Stimulated activated CD4-positive, alpha-beta T cell treated with anti-CD3 and anti-CD28 coated beads, Interleukin-15, amount 100 ng/mL, for 1 hour (primary cell): ENCODE data around the gene KRT26.
"Not testable (repeated sequence)": the region's sequence is repeated elsewhere in the genome, so short reads cannot be mapped to it uniquely, and the experiment has no call there.

Source experiments
- DNase-seq, 2 donors: peaks; one replicate each; pipeline ENCODE4 v3.0.0-alpha.2; 2020; ENCODE audit warnings: low read depth in 1 of 2, low spot score in 1 of 2

The KRT26 gene

GRCh38 chr17:40794466-40794865 lies 22.5 kb upstream of the KRT26 start:
- DNase-seq: no peak

- DNase-seq: no peak
Measured at GRCh38 chr17:40793832-40794231, 21.8 kb upstream of the KRT26 start.

- DNase-seq: no peak
Measured at GRCh38 chr17:40791787-40792436, 19.9 kb upstream of the KRT26 start.

- DNase-seq: no peak
Measured at GRCh38 chr17:40791111-40791510, 19.1 kb upstream of the KRT26 start.

- DNase-seq: no peak
Measured at GRCh38 chr17:40782450-40782849, 10.4 kb upstream of the KRT26 start, which contains the start of gene KRT27. TSS of gene KRT27 (minus strand) at chr17:40782550. CDS start at chr17:40782493, 57 bp downstream.

GRCh38 chr17:40779181-40779909 lies 7.3 kb upstream of the KRT26 start:
- DNase-seq: peak in 1 of 2 donors; percentile 5

- DNase-seq: no peak
Measured at GRCh38 chr17:40778461-40778860, 6.5 kb upstream of the KRT26 start.

GRCh38 chr17:40777971-40778370 lies 6.0 kb upstream of the KRT26 start:
- no peak for DNase-seq

GRCh38 chr17:40777459-40777858 lies 5.5 kb upstream of the KRT26 start:
- no peak for DNase-seq

GRCh38 chr17:40775945-40776344 lies 3.9 kb upstream of the KRT26 start:
- DNase-seq: no peak

GRCh38 chr17:40765657-40766056 lies 6.3 kb downstream of the KRT26 start:
- DNase-seq: no peak

- no peak for DNase-seq
Measured at GRCh38 chr17:40763752-40764151, 8.2 kb downstream of the KRT26 start.

GRCh38 chr17:40760105-40761016 lies 11.6 kb downstream of the KRT26 start:
- DNase-seq: no peak

GRCh38 chr17:40755231-40755630 lies 16.8 kb downstream of the KRT26 start, which contains the start of gene KRT25:
TSS of gene KRT25 (minus strand) at chr17:40755331. CDS start at chr17:40755271, 60 bp downstream.
- no peak for DNase-seq

- DNase-seq: no peak
Measured at GRCh38 chr17:40753804-40754203, 18.2 kb downstream of the KRT26 start.

- DNase-seq: no peak
Measured at GRCh38 chr17:40751065-40751464, 20.9 kb downstream of the KRT26 start.

- no peak for DNase-seq
Measured at GRCh38 chr17:40750391-40750790, 21.6 kb downstream of the KRT26 start.

- DNase-seq: not testable (repeated sequence)
Measured at GRCh38 chr17:40748666-40749065, 23.3 kb downstream of the KRT26 start.

- DNase-seq: no peak
Measured at GRCh38 chr17:40738553-40738952, 33.4 kb downstream of the KRT26 start.

GRCh38 chr17:40735016-40735415 lies 37.0 kb downstream of the KRT26 start:
- no peak for DNase-seq

GRCh38 chr17:40734018-40734417 lies 38.0 kb downstream of the KRT26 start:
- no peak for DNase-seq

- DNase-seq: no peak
Measured at GRCh38 chr17:40730970-40731369, 41.0 kb downstream of the KRT26 start.
